Measurements from ENCODE around the gene EVA1A. TPM values are rescaled to one million over a fixed set of nuclear protein-coding genes. Genes with fewer than 3 reads are reported as not detected.

Gene EVA1A
- total and polyA plus RNA-seq, 2 of the 8 experiments (the other 6 are each of a cell fraction or from before 2014, with no cell fraction given), result 2.4 to 4.3 TPM

- TF ChIP-seq KDM4A (IDR thresholded peaks at IDR 0.05; ENCODE audit: low read depth, low read length, severe bottlenecking), result no peak
These were observed 1.1 kb downstream of the EVA1A start (continued) for GRCh38 chr2:75559680-75560021.

Measured in H1 (cell line).